Transverse colon (tissue), 4 donors: ENCODE data around the gene SOCS3.

ENCODE experiments used
- POLR2A ChIP-seq: fragments of 450-650 bp; IDR thresholded peaks from one replicate; pipeline ENCODE4 v1.6.1; 2016; ENCODE audit warnings: antibody characterized with exemption, mild to moderate bottlenecking, moderate library complexity
- POLR2AphosphoS5 ChIP-seq, 3 donors: sonication (generic); formaldehyde crosslinking; IDR thresholded peaks; one replicate each; pipeline ENCODE4 v1.6.1; 2016; ENCODE audit warnings: antibody characterized with exemption in 3 of 3
- TF ChIP-seq, protein P1 (sequence below), 5 experiments: fragments of 200-600 bp in 3 of 5; fragments of 450-650 bp in 2 of 5; sonication (generic) in 3 of 5; IDR thresholded peaks; 1 replicate in 2 of 5; 2 replicates in 3 of 5; pipeline ENCODE4 v1.5.1; 2016 to 2017; ENCODE audit warnings: antibody characterized with exemption in 5 of 5, inconsistent platforms in 3 of 5, mild to moderate bottlenecking in 2 of 5, moderate library complexity in 1 of 5

DNA sequence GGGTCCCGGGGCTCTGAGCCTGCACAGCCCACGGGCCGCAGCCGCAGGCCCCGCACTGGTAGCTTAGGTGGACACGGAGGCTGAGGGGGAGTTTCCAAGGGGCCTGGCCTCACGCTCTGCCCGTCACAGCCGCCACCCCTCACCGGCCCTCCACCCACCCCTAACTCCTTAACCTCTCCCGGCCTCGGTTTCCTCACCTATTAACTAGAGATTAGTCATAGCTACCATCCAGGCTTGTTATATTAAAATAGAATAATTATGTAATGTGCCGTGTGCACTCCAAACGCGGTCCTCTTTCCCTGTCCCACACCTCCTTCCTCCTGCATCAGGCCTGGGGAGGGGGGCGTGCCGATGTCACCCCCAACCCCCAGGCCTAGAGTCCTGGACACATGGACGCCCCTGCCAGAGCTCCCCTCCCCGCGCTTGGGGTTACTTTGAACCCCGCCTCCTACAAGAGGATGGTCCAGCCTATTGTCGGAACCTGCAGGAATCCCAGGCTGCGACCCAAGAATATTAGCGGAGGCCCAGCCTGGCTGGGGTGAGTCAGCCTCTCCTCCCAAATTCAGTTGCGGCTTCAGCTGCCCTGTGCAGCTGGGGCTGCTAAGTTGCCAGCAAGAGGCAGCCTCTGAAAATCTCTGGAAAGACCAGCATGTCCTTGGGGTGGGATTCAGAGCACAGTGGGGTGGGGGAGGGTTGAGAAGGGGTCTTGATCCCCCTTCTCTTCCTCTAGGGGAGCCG lies 17.3 kb downstream of the SOCS3 start:
- TF ChIP-seq POLR2AphosphoS5 (IDR thresholded peaks at IDR 0.05) (no peak), POLR2A (no peak)
- TF ChIP-seq, protein P1, sequence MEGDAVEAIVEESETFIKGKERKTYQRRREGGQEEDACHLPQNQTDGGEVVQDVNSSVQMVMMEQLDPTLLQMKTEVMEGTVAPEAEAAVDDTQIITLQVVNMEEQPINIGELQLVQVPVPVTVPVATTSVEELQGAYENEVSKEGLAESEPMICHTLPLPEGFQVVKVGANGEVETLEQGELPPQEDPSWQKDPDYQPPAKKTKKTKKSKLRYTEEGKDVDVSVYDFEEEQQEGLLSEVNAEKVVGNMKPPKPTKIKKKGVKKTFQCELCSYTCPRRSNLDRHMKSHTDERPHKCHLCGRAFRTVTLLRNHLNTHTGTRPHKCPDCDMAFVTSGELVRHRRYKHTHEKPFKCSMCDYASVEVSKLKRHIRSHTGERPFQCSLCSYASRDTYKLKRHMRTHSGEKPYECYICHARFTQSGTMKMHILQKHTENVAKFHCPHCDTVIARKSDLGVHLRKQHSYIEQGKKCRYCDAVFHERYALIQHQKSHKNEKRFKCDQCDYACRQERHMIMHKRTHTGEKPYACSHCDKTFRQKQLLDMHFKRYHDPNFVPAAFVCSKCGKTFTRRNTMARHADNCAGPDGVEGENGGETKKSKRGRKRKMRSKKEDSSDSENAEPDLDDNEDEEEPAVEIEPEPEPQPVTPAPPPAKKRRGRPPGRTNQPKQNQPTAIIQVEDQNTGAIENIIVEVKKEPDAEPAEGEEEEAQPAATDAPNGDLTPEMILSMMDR (IDR thresholded peaks at IDR 0.05): no peak
